Glutamatergic neuron (in vitro differentiated cells): ENCODE data around the gene RIMOC1. TPM values are rescaled to one million over a fixed set of nuclear protein-coding genes. Genes with fewer than 3 reads are reported as not detected.

Experiments
- DNase-seq: peaks from one replicate; pipeline ENCODE4 v3.0.0; 2022
- H3K27ac Mint-ChIP-seq: one replicate; pipeline ENCODE4 v1.8.0; 2020; ENCODE audit warnings: mild to moderate bottlenecking, mixed read lengths, inconsistent platforms; ENCODE audit not compliant: unreplicated experiment
- H3K27me3 Mint-ChIP-seq: one replicate; pipeline ENCODE4 v1.8.0; 2020; ENCODE audit warnings: mild to moderate bottlenecking, moderate library complexity, mixed read lengths, inconsistent platforms; ENCODE audit not compliant: unreplicated experiment
- H3K36me3 Mint-ChIP-seq: one replicate; pipeline ENCODE4 v1.8.0; 2020; ENCODE audit warnings: mild to moderate bottlenecking, mixed read lengths, inconsistent platforms; ENCODE audit not compliant: unreplicated experiment
- H3K4me1 Mint-ChIP-seq: one replicate; pipeline ENCODE4 v1.8.0; 2020; ENCODE audit warnings: mild to moderate bottlenecking, low read depth, mixed read lengths, inconsistent platforms; ENCODE audit not compliant: unreplicated experiment
- H3K4me3 Mint-ChIP-seq: one replicate; pipeline ENCODE4 v1.8.0; 2020; ENCODE audit warnings: mild to moderate bottlenecking, mixed read lengths, inconsistent platforms; ENCODE audit not compliant: unreplicated experiment
- H3K9me3 Mint-ChIP-seq: one replicate; pipeline ENCODE4 v1.8.0; 2020; ENCODE audit warnings: mild to moderate bottlenecking, moderate library complexity, mixed read lengths, inconsistent platforms; ENCODE audit not compliant: unreplicated experiment
- CTCF ChIP-seq: fragments of 200-600 bp; sonication (generic); IDR thresholded peaks from one replicate; pipeline ENCODE4 v1.5.0; 2021; ENCODE audit not compliant: partially characterized antibody, unreplicated experiment
- total RNA-seq: library from RNA; stranded (reverse); fragmentation: NEBNext Ultra II Directional; extraction: Animal tissue kit (Norgen Biotek cat#: 25700); gene quantifications from one replicate; pipeline ENCODE4 v1.2.1, GENCODE V29; 2021; ENCODE audit not compliant: unreplicated experiment

Gene RIMOC1
- total RNA-seq, 1 donor from 2014 or later: 45.5 TPM

- Mint-ChIP-seq H3K9me3 (peaks cover 2% of the 10 kb centered on the region), H3K27me3 (no peaks in the 10 kb centered on the region)
Measured at GRCh38 chr5:41863871-41864486, 40.2 kb upstream of the RIMOC1 start.

GRCh38 chr5:41869151-41869723 is 34.9 kb upstream of the RIMOC1 start:
- peaks cover 6% of the 10 kb centered on the region for H3K4me1 Mint-ChIP-seq

More at GRCh38 chr5:41863871-41864486, 40.2 kb upstream of the RIMOC1 start:
- H3K4me1 Mint-ChIP-seq: peaks cover 2% of the 10 kb centered on the region
- H3K27ac Mint-ChIP-seq: no peak overlapping the region
- H3K36me3 Mint-ChIP-seq: no peaks in the 10 kb centered on the region
- no peak for DNase-seq
- H3K4me3 Mint-ChIP-seq: no peak overlapping the region
- no peak for TF ChIP-seq CTCF

GRCh38 chr5:41869724-41870626 is 34.2 kb upstream of the RIMOC1 start, which contains the start of gene OXCT1:
Gene OXCT1, minus strand, starts transcription at chr5:41870425. Its CDS starts 67 bp downstream, at chr5:41870358.
- Mint-ChIP-seq H3K9me3 (peaks cover 7% of the 10 kb centered on the region), H3K36me3 (no peaks in the 10 kb centered on the region), H3K27me3 (no peaks in the 10 kb centered on the region), H3K4me3 (peak within 1 kb of the TSS; percentile 89), H3K4me1 (peaks cover 6% of the 10 kb centered on the region), H3K27ac (peak within 1 kb of the TSS; percentile 65)
- no peak for TF ChIP-seq CTCF
- DNase-seq: peak; percentile 84

More at GRCh38 chr5:41869151-41869723, 34.9 kb upstream of the RIMOC1 start:
- Mint-ChIP-seq H3K27ac (peak overlapping the region; percentile 65), H3K27me3 (no peaks in the 10 kb centered on the region), H3K9me3 (peaks cover 7% of the 10 kb centered on the region), H3K36me3 (no peaks in the 10 kb centered on the region), H3K4me3 (peak overlapping the region; percentile 89)
- TF ChIP-seq CTCF: no peak
- DNase-seq: peak; percentile 24

GRCh38 chr5:41870627-41871048 is 33.5 kb upstream of the RIMOC1 start:
- Mint-ChIP-seq H3K4me1 (peaks cover 6% of the 10 kb centered on the region), H3K27me3 (no peaks in the 10 kb centered on the region), H3K27ac (peak overlapping the region; percentile 44), H3K4me3 (peak overlapping the region; percentile 89), H3K9me3 (peaks cover 7% of the 10 kb centered on the region), H3K36me3 (no peaks in the 10 kb centered on the region)
- no peak for TF ChIP-seq CTCF
- no peak for DNase-seq
